ENCODE results near the gene PRR30.
"Not testable (repeated sequence)": the region's sequence is repeated elsewhere in the genome, so short reads cannot be mapped to it uniquely, and the experiment has no call there.

PRR30 gene

GRCh38 chr2:27139310-27139709 lies at the start of gene PRR30:
TSS of gene PRR30 (minus strand) at chr2:27139410. CDS start at chr2:27138329, 1,081 bp downstream.
- no peak for DNase-seq (ENCODE audit: low read depth in 2 of 2)

GRCh38 chr2:27186613-27187345 lies 47.6 kb upstream of the PRR30 start:
- no peak for DNase-seq (ENCODE audit: low read depth in 2 of 2)

- DNase-seq (ENCODE audit: low read depth in 2 of 2), result no peak
Measured at GRCh38 chr2:27185331-27186026, 46.3 kb upstream of the PRR30 start.

- DNase-seq (ENCODE audit: low read depth in 2 of 2), result no peak
Measured at GRCh38 chr2:27184115-27184514, 44.9 kb upstream of the PRR30 start.

GRCh38 chr2:27182346-27182745 lies 43.1 kb upstream of the PRR30 start:
- no peak for DNase-seq (ENCODE audit: low read depth in 2 of 2)

GRCh38 chr2:27179344-27180000 lies 40.3 kb upstream of the PRR30 start:
- no peak for DNase-seq (ENCODE audit: low read depth in 2 of 2)

- DNase-seq (ENCODE audit: low read depth in 2 of 2), result no peak
Measured at GRCh38 chr2:27178469-27178868, 39.3 kb upstream of the PRR30 start.

GRCh38 chr2:27177441-27178351 lies 38.5 kb upstream of the PRR30 start:
- no peak for DNase-seq (ENCODE audit: low read depth in 2 of 2)

- DNase-seq (ENCODE audit: low read depth in 2 of 2), result not testable (repeated sequence)
Measured at GRCh38 chr2:27175781-27176180, 36.6 kb upstream of the PRR30 start.

GRCh38 chr2:27175330-27175729 lies 36.1 kb upstream of the PRR30 start:
- DNase-seq (ENCODE audit: low read depth in 2 of 2), result no peak

- no peak for DNase-seq (ENCODE audit: low read depth in 2 of 2)
Measured at GRCh38 chr2:27174638-27175037, 35.4 kb upstream of the PRR30 start.

GRCh38 chr2:27171351-27171848 lies 32.2 kb upstream of the PRR30 start:
- no peak for DNase-seq (ENCODE audit: low read depth in 2 of 2)

GRCh38 chr2:27170581-27171337 lies 31.5 kb upstream of the PRR30 start:
- no peak for DNase-seq (ENCODE audit: low read depth in 2 of 2)

GRCh38 chr2:27164960-27165763 lies 26.0 kb upstream of the PRR30 start:
- DNase-seq (ENCODE audit: low read depth in 2 of 2), result no peak

- no peak for DNase-seq (ENCODE audit: low read depth in 2 of 2)
Measured at GRCh38 chr2:27162151-27163121, 23.2 kb upstream of the PRR30 start.

GRCh38 chr2:27160191-27160590 lies 21.0 kb upstream of the PRR30 start:
- no peak for DNase-seq (ENCODE audit: low read depth in 2 of 2)

GRCh38 chr2:27159271-27159670 lies 20.1 kb upstream of the PRR30 start:
- no peak for DNase-seq (ENCODE audit: low read depth in 2 of 2)

GRCh38 chr2:27158468-27158867 lies 19.3 kb upstream of the PRR30 start:
- DNase-seq (ENCODE audit: low read depth in 2 of 2), result no peak

- DNase-seq (ENCODE audit: low read depth in 2 of 2), result no peak
Measured at GRCh38 chr2:27155069-27155520, 15.9 kb upstream of the PRR30 start.

Measured in activated CD8-positive, alpha-beta memory T cell treated with anti-CD3 and anti-CD28 coated beads for 4 hours (primary cell).